Epithelial cell of proximal tubule (primary cell): Measurements from ENCODE around the gene SCYGR1. TPM values are rescaled to one million over a fixed set of nuclear protein-coding genes. Genes with fewer than 3 reads are reported as not detected.
"Not testable (repeated sequence)": the region's sequence is repeated elsewhere in the genome, so short reads cannot be mapped to it uniquely, and the experiment has no call there.

Experiments used
- DNase-seq: peaks from one replicate; pipeline ENCODE4 v3.0.0-alpha.2; 2011; ENCODE audit warnings: low read depth
- H3K4me3 ChIP-seq: 2 replicates; pipeline ENCODE4 v1.5.1; 2011; ENCODE audit warnings: low read depth, mild to moderate bottlenecking, low read length
- total RNA-seq: library from RNA; depleted of rRNA; stranded (reverse); fragments of >200 nt; gene quantifications from 2 replicates; pipeline ENCODE4 v1.2.3, GENCODE V29; 2015
- TF ChIP-seq, protein P1 (sequence below): conservative IDR thresholded peaks from 2 replicates; pipeline ENCODE4 v1.5.1; 2012; ENCODE audit warnings: low read depth, mild to moderate bottlenecking, low read length

Gene SCYGR1
- not detected in 2 replicates for total RNA-seq

GRCh38 chr2:227387583-227387982 lies at the start of gene SCYGR1:
SCYGR1 (minus strand) TSS chr2:227387949; CDS start chr2:227387949, 0 bp downstream.
- DNase-seq, H3K4me3 ChIP-seq: not testable (repeated sequence)

- no peak for DNase-seq
- TF ChIP-seq, protein P1, sequence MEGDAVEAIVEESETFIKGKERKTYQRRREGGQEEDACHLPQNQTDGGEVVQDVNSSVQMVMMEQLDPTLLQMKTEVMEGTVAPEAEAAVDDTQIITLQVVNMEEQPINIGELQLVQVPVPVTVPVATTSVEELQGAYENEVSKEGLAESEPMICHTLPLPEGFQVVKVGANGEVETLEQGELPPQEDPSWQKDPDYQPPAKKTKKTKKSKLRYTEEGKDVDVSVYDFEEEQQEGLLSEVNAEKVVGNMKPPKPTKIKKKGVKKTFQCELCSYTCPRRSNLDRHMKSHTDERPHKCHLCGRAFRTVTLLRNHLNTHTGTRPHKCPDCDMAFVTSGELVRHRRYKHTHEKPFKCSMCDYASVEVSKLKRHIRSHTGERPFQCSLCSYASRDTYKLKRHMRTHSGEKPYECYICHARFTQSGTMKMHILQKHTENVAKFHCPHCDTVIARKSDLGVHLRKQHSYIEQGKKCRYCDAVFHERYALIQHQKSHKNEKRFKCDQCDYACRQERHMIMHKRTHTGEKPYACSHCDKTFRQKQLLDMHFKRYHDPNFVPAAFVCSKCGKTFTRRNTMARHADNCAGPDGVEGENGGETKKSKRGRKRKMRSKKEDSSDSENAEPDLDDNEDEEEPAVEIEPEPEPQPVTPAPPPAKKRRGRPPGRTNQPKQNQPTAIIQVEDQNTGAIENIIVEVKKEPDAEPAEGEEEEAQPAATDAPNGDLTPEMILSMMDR, result no peak
- no peak overlapping the region for H3K4me3 ChIP-seq
Measured at GRCh38 chr2:227436436-227437174, 48.9 kb upstream of the SCYGR1 start.

GRCh38 chr2:227433171-227433570 lies 45.4 kb upstream of the SCYGR1 start:
- H3K4me3 ChIP-seq, result no peak overlapping the region
- no peak for DNase-seq
- TF ChIP-seq, protein P1, result no peak

DNA sequence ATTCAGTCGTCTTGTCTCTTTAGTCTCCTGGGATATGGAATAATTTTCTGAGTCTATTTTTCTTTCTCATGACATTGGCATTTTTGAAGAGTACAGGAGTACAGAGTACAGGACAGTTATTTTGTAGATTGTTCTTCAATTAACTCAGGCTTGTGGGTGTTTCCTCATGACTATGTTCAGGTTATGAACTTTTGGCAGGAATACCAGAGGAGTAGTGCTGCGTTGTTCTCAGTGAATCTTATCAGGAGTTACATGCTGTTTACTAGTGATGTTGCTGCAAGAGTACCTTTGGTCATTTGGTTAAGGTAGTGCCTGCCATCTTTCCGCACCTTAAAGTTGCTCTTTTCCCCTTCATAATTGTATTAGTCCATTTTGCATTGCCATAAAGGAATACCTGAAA lies 42.9 kb upstream of the SCYGR1 start:
- no peak for DNase-seq
- H3K4me3 ChIP-seq, result no peak overlapping the region
- TF ChIP-seq, protein P1, result no peak

DNA sequence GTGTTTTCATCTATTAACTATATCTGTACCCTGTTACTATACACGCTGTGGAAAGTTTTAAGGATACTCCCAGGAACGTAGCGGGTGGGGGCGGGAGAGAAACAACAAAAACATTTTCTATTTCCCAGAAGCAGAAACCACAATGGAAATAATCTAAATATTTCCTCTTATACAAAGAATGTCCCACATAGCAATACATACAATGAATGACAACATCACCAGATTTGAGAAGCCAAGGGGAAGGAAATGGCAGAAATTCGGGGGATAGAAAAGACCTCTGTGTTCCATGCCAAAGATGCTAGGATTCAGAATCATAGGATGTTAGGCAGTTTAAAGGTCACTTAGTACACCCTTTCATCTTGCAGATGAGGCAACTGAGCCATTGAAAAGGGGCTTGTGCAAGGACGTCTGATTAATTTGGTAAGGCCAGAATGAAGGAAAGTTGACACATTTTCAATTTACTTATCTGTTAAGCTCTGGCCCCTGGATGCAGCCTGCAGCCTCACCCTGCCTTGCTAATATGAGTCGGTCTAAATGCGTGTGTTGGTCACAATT lies 41.1 kb upstream of the SCYGR1 start:
- TF ChIP-seq, protein P1, result no peak
- no peak for DNase-seq

GRCh38 chr2:227423656-227424499 lies 36.1 kb upstream of the SCYGR1 start:
- TF ChIP-seq, protein P1, result no peak
- DNase-seq, result no peak
- no peak overlapping the region for H3K4me3 ChIP-seq

More for the DNA sequence above, 41.1 kb upstream of the SCYGR1 start:
- no peak overlapping the region for H3K4me3 ChIP-seq
